Panc1 (cell line): ENCODE data around the gene INSYN1. TPM values are rescaled to one million over a fixed set of nuclear protein-coding genes. Genes with fewer than 3 reads are reported as not detected.

Experiments
- ATAC-seq: fragments of 200-7000 bp; cut with Tn5 transposase; 2 replicates; pipeline ENCODE4 v1.9.1; 2020; ENCODE audit warnings: mild to moderate bottlenecking, moderate library complexity
- BruUV-seq: library from RNA; stranded (reverse); fragments of 400-500 nt; replicated peaks from 2 replicates; lab custom pipeline; 2021; lab: Mats Ljungman, UMichigan
- CTCF ChIA-PET: fragments of 300-600 bp; sonication (Branson Sonifier 250); formaldehyde crosslinking; loops from one replicate; lab custom pipeline; 2022; ENCODE audit warnings: antibody characterized with exemption; lab: Charles Lee
- POLR2A ChIA-PET: fragments of 300-600 bp; sonication (Branson Sonifier 250); formaldehyde crosslinking; loops from one replicate; lab custom pipeline; 2022; ENCODE audit warnings: antibody characterized with exemption; lab: Charles Lee
- DNase-seq: peaks from one replicate; pipeline ENCODE4 v3.0.0-alpha.2; 2010; ENCODE audit warnings: low read depth, low spot score
- H3K27ac ChIP-seq: 2 replicates; pipeline ENCODE4 v1.5.1; 2011; ENCODE audit warnings: mild to moderate bottlenecking, low read length, inconsistent platforms
- H3K27me3 ChIP-seq: fragments of 200-500 bp; sonication (Bioruptor generic); 2 replicates; pipeline ENCODE4 v1.6.0; 2014; ENCODE audit warnings: low read length, inconsistent platforms; ENCODE audit not compliant: control insufficient read depth, insufficient read depth
- H3K36me3 ChIP-seq: fragments of 200-500 bp; sonication (Bioruptor generic); 2 replicates; pipeline ENCODE4 v1.5.1; 2014; ENCODE audit warnings: inconsistent platforms, mild to moderate bottlenecking, low read length, moderate library complexity; ENCODE audit not compliant: control insufficient read depth, insufficient read depth
- H3K4me1 ChIP-seq: 2 replicates; pipeline ENCODE4 v1.5.1; 2011; ENCODE audit warnings: inconsistent platforms, mild to moderate bottlenecking, low read length, moderate library complexity; ENCODE audit not compliant: control insufficient read depth, insufficient read depth
- H3K4me3 ChIP-seq, 2 experiments: 2 replicates each; pipeline ENCODE4 v1.5.1; 2011 to 2012; ENCODE audit warnings: low read depth in 2 of 2, low read length in 2 of 2, mild to moderate bottlenecking in 2 of 2, inconsistent platforms in 1 of 2, moderate library complexity in 1 of 2
- H3K9me3 ChIP-seq: fragments of 200-500 bp; sonication (Bioruptor generic); 2 replicates; pipeline ENCODE4 v1.5.1; 2014; ENCODE audit warnings: low read depth, mild to moderate bottlenecking, inconsistent platforms, low read length, moderate library complexity; ENCODE audit not compliant: control insufficient read depth, insufficient read depth
- POLR2AphosphoS5 ChIP-seq: IDR thresholded peaks from 2 replicates; pipeline ENCODE4 v1.6.1; 2012; ENCODE audit warnings: mild to moderate bottlenecking, low read depth, low read length, moderate library complexity
- REST ChIP-seq, 2 experiments: IDR thresholded peaks; 2 replicates each; pipeline ENCODE4 v1.6.1; 2011 to 2012; ENCODE audit warnings: low read depth in 2 of 2, control low read depth in 1 of 2, low read length in 1 of 2, mild to moderate bottlenecking in 1 of 2, moderate library complexity in 1 of 2; ENCODE audit not compliant: insufficient read depth in 1 of 2
- SIN3A ChIP-seq: IDR thresholded peaks from 2 replicates; pipeline ENCODE4 v1.6.1; 2012; ENCODE audit warnings: low read depth, mild to moderate bottlenecking, low read length, moderate library complexity, borderline replicate concordance; ENCODE audit not compliant: insufficient read depth
- TCF7L2 ChIP-seq: IDR thresholded peaks from 2 replicates; pipeline ENCODE4 v1.6.1; 2011; ENCODE audit warnings: mild to moderate bottlenecking, low read depth, low read length, inconsistent platforms
- in situ Hi-C: cut with HindIII; loops from 2 replicates; pipeline ENCODE4 v1.10.0; 2016; ENCODE audit warnings: low sequenced_read_pairs, low pct_unique_long_range_greater_than_20kb
- intact Hi-C: fragments of 100-400 bp; cut with micrococcal nuclease; formaldehyde crosslinking; loops from one replicate; pipeline ENCODE4 v1.10.0; 2022; ENCODE audit not compliant: unreplicated experiment
- total RNA-seq: library from RNA; stranded (reverse); gene quantifications from one replicate; pipeline ENCODE4 v1.2.1, GENCODE V29; 2021; ENCODE audit not compliant: unreplicated experiment
- TF ChIP-seq, protein P1 (sequence below): fragments of 450-650 bp; IDR thresholded peaks from 2 replicates; pipeline ENCODE4 v1.5.1; 2017; ENCODE audit warnings: mild to moderate bottlenecking

INSYN1 gene
- total RNA-seq, 1 experiment from 2014 or later = 2.6 TPM

- Histone ChIP-seq H3K27me3 (peaks cover 2% of the 10 kb centered on the region), H3K27ac (no peak overlapping the region), H3K36me3 (no peaks in the 10 kb centered on the region), H3K9me3 (no peaks in the 10 kb centered on the region), H3K4me3 (no peak overlapping the region), H3K4me1 (no peaks in the 10 kb centered on the region; the same call in 1 of the 2 replicates)
- DNase-seq (no peak), ATAC-seq (peak; percentile 62; the same call in 1 of the 2 replicates)
- no TSS peak for BruUV-seq
- CTCF ChIA-PET = interaction anchor here (0.5 kb wide), 1 partner anchor 486 kb away, joined by 6 read pairs; no protein-coding TSS in a partner anchor
- POLR2A ChIA-PET = no interaction called here
- intact Hi-C loops = no loop called here
- no peak for TF ChIP-seq POLR2AphosphoS5
- TF ChIP-seq TCF7L2 = no peak
- no peak for TF ChIP-seq REST (IDR thresholded peaks at IDR 0.05; ENCODE audit: insufficient read depth in 1 of 2, low read depth in 2 of 2, low read length in 1 of 2)
- TF ChIP-seq, protein P1, sequence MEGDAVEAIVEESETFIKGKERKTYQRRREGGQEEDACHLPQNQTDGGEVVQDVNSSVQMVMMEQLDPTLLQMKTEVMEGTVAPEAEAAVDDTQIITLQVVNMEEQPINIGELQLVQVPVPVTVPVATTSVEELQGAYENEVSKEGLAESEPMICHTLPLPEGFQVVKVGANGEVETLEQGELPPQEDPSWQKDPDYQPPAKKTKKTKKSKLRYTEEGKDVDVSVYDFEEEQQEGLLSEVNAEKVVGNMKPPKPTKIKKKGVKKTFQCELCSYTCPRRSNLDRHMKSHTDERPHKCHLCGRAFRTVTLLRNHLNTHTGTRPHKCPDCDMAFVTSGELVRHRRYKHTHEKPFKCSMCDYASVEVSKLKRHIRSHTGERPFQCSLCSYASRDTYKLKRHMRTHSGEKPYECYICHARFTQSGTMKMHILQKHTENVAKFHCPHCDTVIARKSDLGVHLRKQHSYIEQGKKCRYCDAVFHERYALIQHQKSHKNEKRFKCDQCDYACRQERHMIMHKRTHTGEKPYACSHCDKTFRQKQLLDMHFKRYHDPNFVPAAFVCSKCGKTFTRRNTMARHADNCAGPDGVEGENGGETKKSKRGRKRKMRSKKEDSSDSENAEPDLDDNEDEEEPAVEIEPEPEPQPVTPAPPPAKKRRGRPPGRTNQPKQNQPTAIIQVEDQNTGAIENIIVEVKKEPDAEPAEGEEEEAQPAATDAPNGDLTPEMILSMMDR = no peak
- TF ChIP-seq SIN3A = no peak
- in situ Hi-C loops = no loop called here
Observed at GRCh38 chr15:73770050-73770449, 16.9 kb upstream of the INSYN1 start.

DNA sequence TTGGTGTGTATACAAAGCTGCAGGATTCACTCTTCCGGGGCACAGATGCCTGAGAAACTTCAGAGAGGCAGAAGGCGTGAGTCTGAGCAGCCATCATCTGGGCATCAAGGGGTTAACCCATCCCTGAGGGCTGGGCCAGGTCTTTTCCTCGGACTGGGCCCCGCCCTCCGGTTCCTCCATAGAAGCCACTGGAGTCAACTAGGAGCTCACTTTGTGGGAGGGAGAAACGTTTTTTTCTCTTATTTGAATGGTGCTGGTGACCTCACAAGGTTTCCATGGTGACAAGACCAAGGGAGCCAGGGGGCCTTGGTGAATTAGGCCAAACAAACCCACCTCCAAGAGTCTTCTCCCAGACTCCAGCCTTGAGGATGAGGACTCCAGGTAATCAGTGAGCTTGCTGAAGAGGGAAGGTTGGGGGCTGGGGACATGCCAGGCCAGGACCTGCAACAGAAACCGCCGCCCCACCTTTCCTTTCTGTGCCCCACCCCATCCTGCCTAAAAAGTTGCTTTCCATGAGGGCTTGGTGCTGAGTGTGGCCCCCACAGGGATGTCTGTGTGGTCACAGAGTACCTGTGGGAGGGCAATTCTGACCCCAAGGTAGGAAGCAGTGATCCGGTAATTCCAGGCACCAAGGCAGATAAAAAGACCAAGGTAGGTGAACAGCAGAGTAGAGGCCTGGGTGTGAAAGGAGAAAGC lies 14.8 kb upstream of the INSYN1 start:
- TF ChIP-seq, protein P1 = no peak
- Histone ChIP-seq H3K27me3 (peaks cover 6% of the 10 kb centered on the region), H3K36me3 (no peaks in the 10 kb centered on the region), H3K4me1 (no peaks in the 10 kb centered on the region), H3K4me3 (no peak overlapping the region), H3K9me3 (no peaks in the 10 kb centered on the region), H3K27ac (no peak overlapping the region)
- DNase-seq (no peak), ATAC-seq (no peak)
- BruUV-seq = no TSS peak
- POLR2A ChIA-PET = no interaction called here
- in situ Hi-C loops (no loop called here), intact Hi-C loops (no loop called here)
- CTCF ChIA-PET = interaction anchor here (0.6 kb wide), 1 partner anchor 189 kb away, joined by 4 read pairs; no protein-coding TSS in a partner anchor
